K562 (cell line): ENCODE data around the gene PLD3. TPM values are rescaled to one million over a fixed set of nuclear protein-coding genes. Genes with fewer than 3 reads are reported as not detected.

ENCODE experiments used
- CREM ChIP-seq: IDR thresholded peaks from 2 replicates; pipeline ENCODE4 v1.6.1; 2014; ENCODE audit warnings: antibody characterized with exemption, low read depth
- DLX4 ChIP-seq: fragments of 250-450 bp; sonication (Bioruptor Pico); IDR thresholded peaks from 2 replicates; pipeline ENCODE4 v1.6.1; 2021; ENCODE audit warnings: mild to moderate bottlenecking
- E4F1 ChIP-seq: fragments of 250-450 bp; sonication (Bioruptor Pico); IDR thresholded peaks from 2 replicates; pipeline ENCODE4 v1.5.0; 2021; ENCODE audit warnings: mild to moderate bottlenecking, borderline replicate concordance
- ESRRB ChIP-seq: fragments of 250-450 bp; sonication (Bioruptor Pico); IDR thresholded peaks from 2 replicates; pipeline ENCODE4 v1.5.0; 2020; ENCODE audit warnings: mild to moderate bottlenecking, moderate library complexity, borderline replicate concordance
- FOXJ2 ChIP-seq: fragments of 200-800 bp; sonication (Bioruptor generic); IDR thresholded peaks from 2 replicates; pipeline ENCODE4 v1.6.1; 2016; ENCODE audit warnings: missing genetic modification characterization, missing compliant biosample characterization
- HINFP ChIP-seq: fragments of 450-650 bp; conservative IDR thresholded peaks from 2 replicates; pipeline ENCODE4 v1.6.1; 2016; ENCODE audit warnings: missing genetic modification characterization, low read depth, mild to moderate bottlenecking, control low read depth, missing compliant biosample characterization
- SMARCE1 ChIP-seq: fragments of 450-650 bp; IDR thresholded peaks from 2 replicates; pipeline ENCODE4 v1.7.1; 2016; ENCODE audit warnings: mild to moderate bottlenecking
- TOE1 ChIP-seq, 2 experiments: fragments of 450-650 bp in 1 of 2; sonication (generic) in 1 of 2; formaldehyde crosslinking in 1 of 2; IDR thresholded peaks; 2 replicates each; pipeline versions ENCODE4 v1.7.1 to v1.8.0; 2016 to 2022; ENCODE audit warnings: borderline replicate concordance in 2 of 2, mild to moderate bottlenecking in 2 of 2, antibody characterized with exemption in 1 of 2, inconsistent platforms in 1 of 2, low read depth in 1 of 2, missing genetic modification reagents in 1 of 2, moderate library complexity in 1 of 2
- VEZF1 ChIP-seq: fragments of 200-800 bp; sonication (Bioruptor generic); IDR thresholded peaks from 2 replicates; pipeline ENCODE4 v1.6.1; 2017; ENCODE audit warnings: missing genetic modification characterization, missing compliant biosample characterization
- ZNF318 ChIP-seq, 2 experiments: fragments of 450-650 bp; IDR thresholded peaks; 2 replicates each; pipeline ENCODE4 v1.6.1; 2016; ENCODE audit warnings: mild to moderate bottlenecking in 2 of 2, borderline replicate concordance in 1 of 2, low read depth in 1 of 2, moderate library complexity in 1 of 2
- polyA plus RNA-seq, 8 experiments: library from polyadenylated mRNA; depleted of rRNA in 4 of 8; stranded (reverse) in 5 of 8; unstranded in 3 of 8; fragments of >200 nt; fragmentation: Nextera tagmentation in 2 of 8; fragmentation: Illumina TruSeq in 1 of 8; extraction: Ambion mirVana in 2 of 8; extraction: Trizol in 1 of 8; gene quantifications; 2 replicates each; pipeline versions ENCODE4 v1.2.1 to v1.2.3, GENCODE V29; 2011 to 2014; ENCODE audit warnings: inconsistent platforms in 1 of 8, missing spikeins in 1 of 8
- total RNA-seq, 7 experiments: library from RNA; depleted of rRNA in 6 of 7; stranded (reverse); fragments of >200 nt in 6 of 7; fragmentation: Illumina TruSeq in 2 of 7; extraction: Trizol in 2 of 7; gene quantifications; 2 replicates each; pipeline versions ENCODE4 v1.2.1 to v1.2.3, GENCODE V29; 2011 to 2021; ENCODE audit warnings: low replicate concordance in 1 of 7

PLD3 gene
- total and polyA plus RNA-seq, 9 of the 15 experiments (the other 6 are each of a cell fraction or from before 2014, with no cell fraction given), result 2.3 to 128 (median 72.7) TPM

GRCh38 chr19:40416918-40417642 lies 68.6 kb downstream of the PLD3 start (continued):
- peak in 1 of 2 experiments; percentile 68; a peak in 2 of 4 replicates for TF ChIP-seq ZNF318 (IDR thresholded peaks at IDR 0.05; ENCODE audit: borderline replicate concordance in 1 of 2, low read depth in 1 of 2)
- peak; percentile 43; the same call in 1 of the 2 replicates for TF ChIP-seq CREM
- no peak for TF ChIP-seq ESRRB (CRISPR knock-in tag)
- TF ChIP-seq DLX4 (CRISPR knock-in tag), result no peak
- peak; percentile 99 for TF ChIP-seq SMARCE1
- no peak for TF ChIP-seq E4F1 (CRISPR knock-in tag)
- peak; percentile 47 for TF ChIP-seq VEZF1 (CRISPR knock-in tag)
- no peak for TF ChIP-seq HINFP
- peak; percentile 72; the same call in 1 of the 2 replicates for TF ChIP-seq TOE1 (IDR thresholded peaks at IDR 0.05; ENCODE audit: borderline replicate concordance)
- no peak for TF ChIP-seq TOE1 (CRISPR knock-in tag; IDR thresholded peaks at IDR 0.05; ENCODE audit: borderline replicate concordance, low read depth)
- peak; percentile 61; the same call in 1 of the 2 replicates for TF ChIP-seq FOXJ2
